ENCODE data around the gene CAMTA1.

GRCh38 chr1:7749126-7749525 is 963.9 kb downstream of the CAMTA1 start:
- TF ChIP-seq EZH2 (IDR thresholded peaks at IDR 0.05; ENCODE audit: borderline replicate concordance) = no peak
- TF ChIP-seq CTCF (IDR thresholded peaks at IDR 0.05; ENCODE audit: poor library complexity) = no peak

Data from hepatocyte (in vitro differentiated cells).